AG04450 (cell line): ENCODE results near the gene TRPM1. TPM values are rescaled to one million over a fixed set of nuclear protein-coding genes. Genes with fewer than 3 reads are reported as not detected.

Experiments used
- CTCF ChIA-PET: fragments of 300-600, 350-600 bp; formaldehyde crosslinking; extraction: SDS; loops from one replicate; lab custom pipeline; 2022; ENCODE audit warnings: antibody characterized with exemption, inconsistent platforms; lab: Charles Lee
- POLR2A ChIA-PET: fragments of 350-600 bp; formaldehyde crosslinking; extraction: SDS; loops from one replicate; lab custom pipeline; 2021; ENCODE audit warnings: antibody characterized with exemption, inconsistent platforms; lab: Yijun Ruan, JAX
- DNase-seq: peaks from one replicate; pipeline ENCODE4 v3.0.0-alpha.2; 2011; ENCODE audit warnings: low read depth, low spot score
- H3K27ac ChIP-seq: one replicate; pipeline ENCODE4 v1.5.1; 2012; ENCODE audit warnings: low read depth, low read length, control low read depth
- H3K27me3 ChIP-seq: one replicate; pipeline ENCODE4 v1.6.0; 2012; ENCODE audit warnings: low read length; ENCODE audit not compliant: control insufficient read depth, insufficient read depth
- H3K4me3 ChIP-seq: 2 replicates; pipeline ENCODE4 v1.5.1; 2011; ENCODE audit warnings: mild to moderate bottlenecking, low read depth, low read length, control low read depth
- H3K9me3 ChIP-seq: 2 replicates; pipeline ENCODE4 v1.5.1; 2012; ENCODE audit warnings: low read length; ENCODE audit not compliant: control insufficient read depth, insufficient read depth
- CTCF ChIP-seq: IDR thresholded peaks from 2 replicates; pipeline ENCODE4 v1.5.1; 2011; ENCODE audit warnings: low read depth, low read length, control low read depth, inconsistent platforms
- polyA plus RNA-seq: library from polyadenylated mRNA; depleted of rRNA; stranded (reverse); fragments of >200 nt; gene quantifications from 2 replicates; pipeline ENCODE4 v1.2.3, GENCODE V29; 2011

Gene TRPM1
- polyA plus RNA-seq, 1 experiment, result not detected

GRCh38 chr15:30958219-30958618 is 143.3 kb downstream of the TRPM1 start:
- Histone ChIP-seq H3K27me3 (no peaks in the 10 kb centered on the region), H3K4me3 (no peak overlapping the region), H3K27ac (no peak overlapping the region), H3K9me3 (no peaks in the 10 kb centered on the region; the same call in 1 of the 2 replicates)
- CTCF ChIA-PET, result no interaction called here
- no peak for DNase-seq
- POLR2A ChIA-PET, result no interaction called here
- no peak for TF ChIP-seq CTCF

GRCh38 chr15:30956216-30957124 is 145.1 kb downstream of the TRPM1 start:
- H3K27me3 ChIP-seq, result no peaks in the 10 kb centered on the region
- POLR2A ChIA-PET, result no interaction called here
- no peak for DNase-seq
- no peaks in the 10 kb centered on the region; the same call in 1 of the 2 replicates for H3K9me3 ChIP-seq
- TF ChIP-seq CTCF, result no peak
- CTCF ChIA-PET, result no interaction called here
- no peak overlapping the region for H3K27ac ChIP-seq
- no peak overlapping the region for H3K4me3 ChIP-seq

DNA sequence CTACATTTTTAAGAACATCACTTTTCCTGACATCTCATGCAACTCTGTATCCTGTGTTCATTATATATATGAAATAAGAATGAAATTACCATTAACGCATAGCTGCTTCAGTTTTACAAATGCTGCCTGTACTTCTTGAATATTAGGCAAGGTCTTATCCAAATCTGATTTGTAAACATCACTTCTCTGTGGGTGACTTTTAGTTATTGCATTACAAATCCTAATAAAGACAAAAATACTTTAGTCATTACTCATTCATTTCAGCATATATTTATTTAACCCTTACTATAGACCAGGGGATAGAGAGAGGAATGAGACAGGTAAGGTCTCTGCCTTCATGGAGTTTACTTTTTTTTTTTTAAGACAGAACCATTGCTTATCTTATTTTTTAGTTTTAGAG is 146.9 kb downstream of the TRPM1 start:
- ChIA-PET CTCF (interaction anchor here (1.7 kb wide), 1 partner anchor 175 kb away, joined by 7 read pairs; no protein-coding TSS in a partner anchor), POLR2A (interaction anchor here (2.0 kb wide), 1 partner anchor 37 kb away, joined by 8 read pairs; the partner anchor contains the start of gene MTMR10)
- H3K4me3 ChIP-seq, result no peak overlapping the region
- H3K27me3 ChIP-seq, result no peaks in the 10 kb centered on the region
- H3K27ac ChIP-seq, result no peak overlapping the region
- no peak for TF ChIP-seq CTCF
- no peaks in the 10 kb centered on the region; the same call in 1 of the 2 replicates for H3K9me3 ChIP-seq
- no peak for DNase-seq

DNA sequence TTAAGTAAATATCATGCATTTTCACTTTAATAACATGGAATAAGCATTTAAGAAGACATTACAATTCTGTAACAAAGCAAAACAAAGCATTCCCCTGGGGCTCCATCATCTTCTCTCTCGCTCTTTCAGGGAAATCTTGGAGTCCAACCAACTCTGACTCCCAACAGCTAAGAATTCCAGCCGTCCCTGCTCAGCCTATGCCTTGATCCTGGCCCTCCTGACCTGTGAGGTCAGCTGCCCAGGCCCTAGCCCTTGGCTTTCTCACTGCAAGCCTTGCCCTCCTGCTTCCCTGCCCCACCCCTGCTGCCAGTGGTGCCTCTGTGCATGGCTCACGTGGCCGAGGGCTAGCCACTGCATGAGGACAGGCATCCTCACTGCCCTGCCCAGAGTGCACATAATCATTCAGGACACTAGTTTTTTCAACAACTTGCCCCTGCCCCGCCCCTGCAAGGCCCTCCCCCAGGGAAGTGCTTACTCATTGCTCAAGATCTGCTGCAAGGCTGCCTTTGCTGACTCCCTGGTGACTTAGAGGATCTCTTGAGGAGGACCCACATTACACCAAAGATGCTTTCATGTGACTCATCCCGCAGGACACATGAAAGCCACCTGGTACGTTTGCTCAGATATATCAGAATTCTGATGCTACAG is 147.7 kb downstream of the TRPM1 start:
- ChIA-PET POLR2A (interaction anchor here (2.0 kb wide), 1 partner anchor 38 kb away, joined by 8 read pairs; the partner anchor contains the start of gene MTMR10), CTCF (interaction anchor here (0.6 to 1.7 kb wide), 3 partner anchors 174 to 535 kb away, joined by 3 to 7 read pairs (median 4); no protein-coding TSS in a partner anchor)
- TF ChIP-seq CTCF, result no peak
- H3K27ac ChIP-seq, result peak overlapping the region; percentile 91
- H3K4me3 ChIP-seq, result no peak overlapping the region
- peak; percentile 74 for DNase-seq
- H3K27me3 ChIP-seq, result no peaks in the 10 kb centered on the region
- H3K9me3 ChIP-seq, result no peaks in the 10 kb centered on the region; the same call in 1 of the 2 replicates
